Heart left ventricle (tissue), 16 donors: ENCODE measurements around the gene TSSC4. TPM values are rescaled to one million over a fixed set of nuclear protein-coding genes. Genes with fewer than 3 reads are reported as not detected.
A peak's percentile ranks its signal among the peaks of the same experiment; 100 is the strongest.

Source experiments
- ATAC-seq, 4 donors: fragments of 200-7000 bp; cut with Tn5 transposase; one replicate each; pipeline ENCODE4 v1.9.1; 2020 to 2022; ENCODE audit warnings: moderate library complexity in 4 of 4, mild to moderate bottlenecking in 3 of 4, moderate number of reproducible peaks in 1 of 4
- DNase-seq, 5 donors: peaks; one replicate each; pipeline ENCODE4 v3.0.0-alpha.2; 2020
- H3K27ac ChIP-seq, 12 donors: fragments of 200-600 bp; sonication (generic) in 4 of 12; one replicate each; pipeline versions ENCODE4 v1.5.0 to v1.8.0; 2016 to 2022; ENCODE audit warnings: mild to moderate bottlenecking in 2 of 12
- H3K27me3 ChIP-seq, 9 donors: fragments of 200-600 bp; sonication (generic) in 2 of 9; one replicate each; pipeline versions ENCODE4 v1.5.1 to v1.8.0; 2016 to 2022; ENCODE audit warnings: mild to moderate bottlenecking in 3 of 9
- H3K36me3 ChIP-seq, 9 donors: fragments of 200-600 bp; sonication (generic) in 2 of 9; one replicate each; pipeline versions ENCODE4 v1.5.0 to v1.8.0; 2018 to 2022; ENCODE audit warnings: mild to moderate bottlenecking in 2 of 9
- H3K4me1 ChIP-seq, 12 donors: fragments of 200-600 bp; sonication (generic) in 4 of 12; one replicate each; pipeline versions ENCODE4 v1.5.0 to v1.8.0; 2016 to 2022; ENCODE audit warnings: mild to moderate bottlenecking in 3 of 12
- H3K4me3 ChIP-seq, 12 donors: fragments of 200-600 bp; sonication (generic) in 4 of 12; one replicate each; pipeline versions ENCODE4 v1.5.0 to v1.8.0; 2017 to 2022; ENCODE audit warnings: mild to moderate bottlenecking in 9 of 12, moderate library complexity in 4 of 12
- H3K9me3 ChIP-seq, 12 donors: fragments of 200-600 bp; sonication (generic) in 4 of 12; one replicate each; pipeline versions ENCODE4 v1.5.0 to v1.8.0; 2016 to 2022; ENCODE audit warnings: mild to moderate bottlenecking in 1 of 12
- CTCF ChIP-seq, 12 donors: fragments of 200-600 bp; sonication (generic) in 4 of 12; IDR thresholded peaks; one replicate each; pipeline versions ENCODE4 v1.5.0 to v1.8.0; 2018 to 2022; ENCODE audit warnings: antibody characterized with exemption in 12 of 12, mild to moderate bottlenecking in 5 of 12
- POLR2A ChIP-seq, 2 donors: fragments of 450-650 bp; IDR thresholded peaks; one replicate each; pipeline ENCODE4 v1.6.1; 2017; ENCODE audit warnings: antibody characterized with exemption in 2 of 2, mild to moderate bottlenecking in 2 of 2, moderate library complexity in 2 of 2
- WGBS, 4 donors: extraction: QIAGEN DNeasy Blood & Tissue Kit in 2 of 4; methylation state at CpG; one replicate each; pipeline versions ENCODE4 v1.1.5 to v1.1.7; 2013 to 2018; 5-methylcytosine and 5-hydroxymethylcytosine counted together
- intact Hi-C, 10 donors: fragments of 100-400 bp; cut with DNase I; formaldehyde crosslinking; loops; one replicate each; pipeline versions ENCODE4 v1.11.1 to v1.14.2; 2022
- polyA plus RNA-seq, 2 donors: library from polyadenylated mRNA; stranded (reverse); fragments of 200-250 nt; gene quantifications; one replicate each; pipeline ENCODE4 v1.2.3, GENCODE V29; 2013
- total RNA-seq, 9 donors: library from RNA; depleted of rRNA in 2 of 9; stranded (reverse); fragments of >200 nt in 2 of 9; fragmentation: NEBNext Ultra II Directional in 3 of 9; extraction: Animal tissue kit (Norgen Biotek cat#: 25700) in 3 of 9; gene quantifications; one replicate each; pipeline versions ENCODE4 v1.1.0 to v1.2.4, GENCODE V29; 2016 to 2023
- donor health status: ischemic (EF 13 %, LVEDD 7.1; RV severe dilation, severe dysfunction).
- donor health status: healthy with polysubstance abuse.
- donor health status: DM: no; HTN: yes; CAD: no.
- donor health status: DM: no; HTN: no; CAD: no.
- donor health status: ischemic (EF 25% LVEDD 6.9; RV normal size, moderate dysfunction).
- donor health status: ischemic (EF 25% LVEDD 5.7; RV mildly dilated, moderate dysfunction).
- donor health status: healthy.
- donor health status: DM: yes; HTN: yes; CAD: no.
- donor health status: ischemic (EF 35%, LVEDD 5.7; RV mildly dilated, moderate dysfunction).
- donor health status: nonischemic (EF 11% LVEDD 7.7; RV severe dilation, severe dysfunction).
- donor health status: DM: yes; HTN: yes; CAD: no.
- donor health status: PGD.
- donor health status: ischemic (EF 29% LVEDD 5.4; RV normal size, mild dysfunction).
- donor health status: nonischemic (EF 23%, LVEDD 6.1; RV moderate dilation, normal function).

TSSC4 gene
- total and polyA plus RNA-seq, 11 donors = 23.4 to 75.9 (median 37.2) TPM

- intact Hi-C loops = loop anchor here in 2 of 10 donors (2.0 to 5.0 kb wide), 2 partner anchors 111 to 221 kb away; no protein-coding TSS in a partner anchor
- WGBS, 4 donors = 81 to 83% (median 83%) methylated on average over 16 to 30 of the region's 30 CpGs
- peak in 3 of 5 donors; percentile 22 to 56 (median 22) for DNase-seq
- Histone ChIP-seq H3K36me3 (no peaks in the 10 kb centered on the region), H3K4me3 (no peak overlapping the region), H3K27me3 (peaks cover 0 to 13% (median 0%) of the 10 kb centered on the region in 9 donors), H3K9me3 (no peaks in the 10 kb centered on the region), H3K4me1 (peaks cover 0 to 13% (median 0%) of the 10 kb centered on the region in 12 donors), H3K27ac (no peak overlapping the region)
- ATAC-seq = no peak
- no peak for TF ChIP-seq CTCF (IDR thresholded peaks at IDR 0.05)
- TF ChIP-seq POLR2A (IDR thresholded peaks at IDR 0.05) = no peak
Observed at GRCh38 chr11:2417856-2418692, 17.5 kb downstream of the TSSC4 start.

DNA sequence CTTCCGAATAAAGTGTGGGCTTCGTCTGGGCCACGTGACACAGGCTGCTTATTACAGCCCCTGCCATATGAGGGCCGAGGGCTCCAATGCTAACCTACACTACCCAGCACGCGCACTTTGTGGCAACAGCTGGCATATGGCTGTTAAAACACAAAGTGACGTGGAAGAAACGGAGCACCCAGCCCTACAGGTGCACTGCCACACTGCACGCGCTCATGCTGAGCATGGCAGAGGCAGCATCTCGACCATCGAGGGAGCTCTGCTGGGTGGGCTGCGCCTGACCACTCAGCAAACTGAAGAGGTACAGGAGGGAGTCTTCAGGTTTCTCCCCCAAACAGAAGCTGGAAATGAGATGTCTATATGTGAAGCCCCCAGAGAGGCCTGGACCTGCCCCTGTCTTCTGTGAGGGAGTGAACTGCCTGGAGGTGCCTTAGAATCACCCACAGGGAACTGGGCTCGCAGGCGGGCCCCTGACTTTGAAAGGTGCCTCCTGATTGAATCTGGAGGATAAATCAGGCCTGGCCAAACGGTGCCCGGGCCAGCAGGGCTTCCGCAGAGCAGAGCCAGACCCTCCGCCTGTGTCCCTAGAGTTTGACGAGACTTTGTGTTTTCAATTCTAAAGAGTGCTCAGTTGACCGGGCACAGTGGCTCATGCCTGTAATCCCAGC is 18.3 kb downstream of the TSSC4 start:
- H3K27me3 ChIP-seq = peaks cover 0 to 13% (median 0%) of the 10 kb centered on the region in 9 donors
- H3K9me3 ChIP-seq = no peaks in the 10 kb centered on the region
- TF ChIP-seq CTCF (IDR thresholded peaks at IDR 0.05) (no peak), POLR2A (IDR thresholded peaks at IDR 0.05) (no peak)
- ATAC-seq (no peak), DNase-seq (peak in 3 of 5 donors; percentile 20 to 39 (median 22))
- no peak overlapping the region for H3K27ac ChIP-seq
- H3K4me1 ChIP-seq = peaks cover 0 to 13% (median 0%) of the 10 kb centered on the region in 12 donors
- no peak overlapping the region for H3K4me3 ChIP-seq
- 77 to 84% (median 83%) methylated on average over 21 of the region's 21 CpGs for WGBS, 4 donors
- intact Hi-C loops = loop anchor here in 6 of 10 donors (1.0 to 5.0 kb wide), 4 partner anchors 112 to 222 kb away; no protein-coding TSS in a partner anchor
- no peaks in the 10 kb centered on the region for H3K36me3 ChIP-seq

GRCh38 chr11:2419638-2420501 is 19.3 kb downstream of the TSSC4 start:
- no peak overlapping the region for H3K4me3 ChIP-seq

More at GRCh38 chr11:2419638-2420501, 19.3 kb downstream of the TSSC4 start:
- Histone ChIP-seq H3K36me3 (no peaks in the 10 kb centered on the region), H3K27ac (peak overlapping the region in 2 of 12 donors; percentile 24 to 38), H3K27me3 (peaks cover 0 to 13% (median 0%) of the 10 kb centered on the region in 9 donors), H3K9me3 (no peaks in the 10 kb centered on the region), H3K4me1 (peaks cover 0 to 13% (median 0%) of the 10 kb centered on the region in 12 donors)
- intact Hi-C loops = loop anchor here (1.0 to 5.0 kb wide), 8 partner anchors 113 to 254 kb away; no protein-coding TSS in a partner anchor
- WGBS, 4 donors = 41 to 59% (median 55%) methylated on average over 27 to 36 of the region's 36 CpGs
- TF ChIP-seq POLR2A (IDR thresholded peaks at IDR 0.05) (no peak), CTCF (IDR thresholded peaks at IDR 0.05) (peak; percentile 75 to 90 (median 81))
- DNase-seq (peak; percentile 66 to 86 (median 73)), ATAC-seq (peak; percentile 34 to 83 (median 68))
